Common myeloid progenitor, CD34-positive (primary cell): ENCODE measurements around the gene SPATA19.

Experiments used
- CTCF ChIA-PET: fragments of 350-600 bp; sonication (Branson Sonifier 250); formaldehyde crosslinking; loops from one replicate; lab custom pipeline; 2021; ENCODE audit warnings: antibody characterized with exemption; lab: Charles Lee
- POLR2A ChIA-PET: fragments of 350-600 bp; sonication (Branson Sonifier 250); formaldehyde crosslinking; loops from one replicate; lab custom pipeline; 2021; ENCODE audit warnings: antibody characterized with exemption; lab: Charles Lee
- DNase-seq, 3 donors: peaks; one replicate each; pipeline versions ENCODE4 v3.0.0 to v3.0.0-alpha.2; 2013
- H3K27ac ChIP-seq, 2 experiments: 1 replicate in 1 of 2; 2 replicates in 1 of 2; pipeline ENCODE4 v1.7.0; 2013; ENCODE audit warnings: inconsistent platforms in 2 of 2, low read length in 2 of 2, mild to moderate bottlenecking in 2 of 2, low read depth in 1 of 2, moderate library complexity in 1 of 2; ENCODE audit not compliant: severe bottlenecking in 2 of 2, insufficient read depth in 1 of 2, poor library complexity in 1 of 2
- H3K27me3 ChIP-seq, 5 experiments: replicated peaks in 2 of 5; 1 replicate in 3 of 5; 2 replicates in 2 of 5; pipeline versions ENCODE4 v1.6.1 to v1.7.0; 2013; ENCODE audit warnings: low read length in 4 of 5, mild to moderate bottlenecking in 2 of 5, moderate library complexity in 2 of 5, inconsistent platforms in 1 of 5; ENCODE audit not compliant: insufficient read depth in 5 of 5, control insufficient read depth in 4 of 5
- H3K36me3 ChIP-seq, 4 experiments: 1 replicate in 2 of 4; 2 replicates in 2 of 4; pipeline versions ENCODE4 v1.6.1 to v1.7.0; 2013; ENCODE audit warnings: low read length in 3 of 4, control low read depth in 1 of 4, mild to moderate bottlenecking in 1 of 4; ENCODE audit not compliant: control insufficient read depth in 4 of 4, insufficient read depth in 4 of 4
- H3K4me1 ChIP-seq, 4 experiments: 1 replicate in 3 of 4; 2 replicates in 1 of 4; pipeline versions ENCODE4 v1.6.1 to v1.7.1; 2013; ENCODE audit warnings: low read length in 3 of 4, mild to moderate bottlenecking in 3 of 4, control low read depth in 1 of 4, inconsistent platforms in 1 of 4, moderate library complexity in 1 of 4; ENCODE audit not compliant: control insufficient read depth in 4 of 4, insufficient read depth in 4 of 4; ENCODE audit errors: control extremely low read depth in 1 of 4
- H3K4me3 ChIP-seq, 7 experiments: 1 replicate in 4 of 7; 2 replicates in 3 of 7; pipeline versions ENCODE4 v1.5.1 to v1.7.0; 2013; ENCODE audit warnings: mild to moderate bottlenecking in 7 of 7, low read length in 6 of 7, moderate library complexity in 6 of 7, inconsistent platforms in 2 of 7, low read depth in 2 of 7, control low read depth in 1 of 7; ENCODE audit not compliant: insufficient read depth in 4 of 7, control insufficient read depth in 1 of 7; ENCODE audit errors: extremely low read depth in 1 of 7
- H3K9me3 ChIP-seq, 5 experiments: 1 replicate in 4 of 5; 2 replicates in 1 of 5; pipeline versions ENCODE4 v1.6.1 to v1.7.1; 2013; ENCODE audit warnings: low read length in 4 of 5, mild to moderate bottlenecking in 2 of 5, inconsistent platforms in 1 of 5, low read depth in 1 of 5, moderate library complexity in 1 of 5; ENCODE audit not compliant: control insufficient read depth in 4 of 5, insufficient read depth in 2 of 5; ENCODE audit errors: control extremely low read depth in 1 of 5
- WGBS: methylation state at CpG from one replicate; pipeline ENCODE4 v1.1.5; 2013; ENCODE audit not compliant: insufficient coverage; 5-methylcytosine and 5-hydroxymethylcytosine counted together

Gene SPATA19

GRCh38 chr11:133825666-133826065 lies 19.6 kb downstream of the SPATA19 start:
- POLR2A ChIA-PET = no interaction called here

GRCh38 chr11:133825156-133825555 lies 20.2 kb downstream of the SPATA19 start:
- H3K36me3 ChIP-seq = no peaks in the 10 kb centered on the region
- ChIA-PET CTCF (interaction anchor here (1.3 to 2.1 kb wide), 2 partner anchors 9 to 691 kb away, joined by 6 read pairs; no protein-coding TSS in a partner anchor), POLR2A (no interaction called here)
- H3K27me3 ChIP-seq = peaks cover 0 to 11% (median 2%) of the 10 kb centered on the region in 5 experiments
- no peak overlapping the region for H3K4me3 ChIP-seq
- H3K4me1 ChIP-seq = no peaks in the 10 kb centered on the region
- DNase-seq = no peak
- 95% methylated on average over 7 of the region's 11 CpGs for WGBS
- H3K27ac ChIP-seq = no peak overlapping the region
- H3K9me3 ChIP-seq = no peaks in the 10 kb centered on the region

More at GRCh38 chr11:133825666-133826065, 19.6 kb downstream of the SPATA19 start:
- CTCF ChIA-PET = interaction anchor here (1.3 to 2.1 kb wide), 2 partner anchors 9 to 691 kb away, joined by 6 read pairs; no protein-coding TSS in a partner anchor
- Histone ChIP-seq H3K4me1 (no peaks in the 10 kb centered on the region), H3K27ac (no peak overlapping the region), H3K9me3 (no peaks in the 10 kb centered on the region), H3K27me3 (peaks cover 0 to 11% (median 2%) of the 10 kb centered on the region in 5 experiments), H3K36me3 (no peaks in the 10 kb centered on the region), H3K4me3 (no peak overlapping the region)
- 54% methylated on average over 2 of the region's 3 CpGs for WGBS
- DNase-seq = no peak

- no peak overlapping the region for H3K4me3 ChIP-seq
- H3K9me3 ChIP-seq = no peaks in the 10 kb centered on the region
- H3K36me3 ChIP-seq = no peaks in the 10 kb centered on the region
- ChIA-PET CTCF (interaction anchor here (2.1 kb wide), 1 partner anchor 690 kb away, joined by 6 read pairs; no protein-coding TSS in a partner anchor), POLR2A (no interaction called here)
- H3K27me3 ChIP-seq = peaks cover 0 to 11% (median 2%) of the 10 kb centered on the region in 5 experiments
- WGBS = 100% methylated on average over 4 of the region's 9 CpGs
- no peak for DNase-seq
- no peaks in the 10 kb centered on the region for H3K4me1 ChIP-seq
- no peak overlapping the region for H3K27ac ChIP-seq
Observed at GRCh38 chr11:133824593-133824992, 20.7 kb downstream of the SPATA19 start.

GRCh38 chr11:133823614-133824013 lies 21.7 kb downstream of the SPATA19 start:
- ChIA-PET POLR2A (no interaction called here), CTCF (interaction anchor here (1.3 kb wide), 1 partner anchor 689 kb away, joined by 3 read pairs; no protein-coding TSS in a partner anchor)
- Histone ChIP-seq H3K27me3 (peaks cover 0 to 11% (median 2%) of the 10 kb centered on the region in 5 experiments), H3K9me3 (no peaks in the 10 kb centered on the region), H3K36me3 (no peaks in the 10 kb centered on the region), H3K4me3 (no peak overlapping the region), H3K4me1 (no peaks in the 10 kb centered on the region), H3K27ac (no peak overlapping the region)
- no CpG with 5 or more reads among the region's 4 CpGs for WGBS
- no peak for DNase-seq

- DNase-seq = no peak
- Histone ChIP-seq H3K4me3 (no peak overlapping the region), H3K36me3 (no peaks in the 10 kb centered on the region), H3K27me3 (peaks cover 0 to 11% (median 2%) of the 10 kb centered on the region in 5 experiments), H3K9me3 (no peaks in the 10 kb centered on the region), H3K4me1 (no peaks in the 10 kb centered on the region), H3K27ac (no peak overlapping the region)
- CTCF ChIA-PET = interaction anchor here (1.3 kb wide), 1 partner anchor 688 kb away, joined by 3 read pairs; no protein-coding TSS in a partner anchor
- 98% methylated on average over 5 of the region's 6 CpGs for WGBS
- POLR2A ChIA-PET = no interaction called here
Observed at GRCh38 chr11:133823211-133823610, 22.1 kb downstream of the SPATA19 start.

GRCh38 chr11:133821776-133822175 lies 23.5 kb downstream of the SPATA19 start:
- no peaks in the 10 kb centered on the region for H3K36me3 ChIP-seq
- H3K4me1 ChIP-seq = no peaks in the 10 kb centered on the region
- no peaks in the 10 kb centered on the region for H3K9me3 ChIP-seq
- POLR2A ChIA-PET = no interaction called here
- CTCF ChIA-PET = interaction anchor here (0.6 to 2.8 kb wide), 9 partner anchors 9 to 760 kb away, joined by 3 to 15 read pairs (median 4); no protein-coding TSS in a partner anchor
- peaks cover 0 to 6% (median 2%) of the 10 kb centered on the region in 5 experiments for H3K27me3 ChIP-seq
- no peak overlapping the region for H3K4me3 ChIP-seq
- 29% methylated on average over 8 of the region's 8 CpGs for WGBS
- H3K27ac ChIP-seq = no peak overlapping the region
- DNase-seq = peak; percentile 36 to 58 (median 49)

GRCh38 chr11:133819746-133820315 lies 25.5 kb downstream of the SPATA19 start:
- WGBS = 92% methylated on average over 6 of the region's 6 CpGs
- ChIA-PET POLR2A (no interaction called here), CTCF (interaction anchor here (2.2 to 2.8 kb wide), 2 partner anchors 9 to 685 kb away, joined by 9 to 15 read pairs; no protein-coding TSS in a partner anchor)
- Histone ChIP-seq H3K36me3 (no peaks in the 10 kb centered on the region), H3K4me3 (no peak overlapping the region), H3K4me1 (no peaks in the 10 kb centered on the region), H3K9me3 (no peaks in the 10 kb centered on the region), H3K27me3 (peaks cover 0 to 10% (median 2%) of the 10 kb centered on the region in 5 experiments), H3K27ac (no peak overlapping the region)
- DNase-seq = no peak
